Cardiac fibroblast (primary cell): Measurements from ENCODE around the gene FN3KRP.
A peak's percentile ranks its signal among the peaks of the same experiment; 100 is the strongest.
"Not testable (repeated sequence)": the region's sequence is repeated elsewhere in the genome, so short reads cannot be mapped to it uniquely, and the experiment has no call there.

Experiments
- DNase-seq, 2 donors: peaks; one replicate each; pipeline versions ENCODE4 v3.0.0 to v3.0.0-alpha.2; 2010; ENCODE audit warnings: low read depth in 2 of 2
- H3K4me3 ChIP-seq, 2 donors: replicated peaks in 1 of 2; 1 replicate in 1 of 2; 2 replicates in 1 of 2; pipeline ENCODE4 v1.5.1; 2011; ENCODE audit warnings: low read depth in 2 of 2, low read length in 2 of 2, mild to moderate bottlenecking in 2 of 2, moderate library complexity in 1 of 2
- TF ChIP-seq, protein P1 (sequence below): IDR thresholded peaks from one replicate; pipeline ENCODE4 v1.5.1; 2011; ENCODE audit warnings: low read depth, mild to moderate bottlenecking, low read length, inconsistent platforms

The FN3KRP gene

DNA sequence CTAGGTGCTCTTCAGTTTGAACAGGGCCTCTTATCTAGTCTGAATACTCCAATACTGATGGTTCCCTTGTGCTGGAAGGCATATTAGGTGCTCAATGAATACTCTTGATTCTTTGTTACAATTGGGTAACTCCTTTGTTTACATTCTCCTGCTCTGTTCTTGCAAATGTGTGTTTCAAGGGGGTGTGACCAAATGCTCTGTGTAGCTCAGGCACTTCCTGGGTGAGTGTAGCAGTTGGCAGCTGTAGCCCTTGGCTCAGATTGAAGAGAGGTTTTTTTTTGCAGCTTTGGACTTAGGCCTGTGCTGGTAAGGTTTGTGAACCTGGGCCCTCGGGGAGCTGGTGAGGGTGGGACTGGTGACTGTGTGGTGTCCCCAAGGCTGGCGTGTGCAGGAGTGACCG, 55.5 kb downstream of the FN3KRP start:
- no peak overlapping the region for H3K4me3 ChIP-seq
- DNase-seq, result peak; percentile 56 to 87
- TF ChIP-seq, protein P1, sequence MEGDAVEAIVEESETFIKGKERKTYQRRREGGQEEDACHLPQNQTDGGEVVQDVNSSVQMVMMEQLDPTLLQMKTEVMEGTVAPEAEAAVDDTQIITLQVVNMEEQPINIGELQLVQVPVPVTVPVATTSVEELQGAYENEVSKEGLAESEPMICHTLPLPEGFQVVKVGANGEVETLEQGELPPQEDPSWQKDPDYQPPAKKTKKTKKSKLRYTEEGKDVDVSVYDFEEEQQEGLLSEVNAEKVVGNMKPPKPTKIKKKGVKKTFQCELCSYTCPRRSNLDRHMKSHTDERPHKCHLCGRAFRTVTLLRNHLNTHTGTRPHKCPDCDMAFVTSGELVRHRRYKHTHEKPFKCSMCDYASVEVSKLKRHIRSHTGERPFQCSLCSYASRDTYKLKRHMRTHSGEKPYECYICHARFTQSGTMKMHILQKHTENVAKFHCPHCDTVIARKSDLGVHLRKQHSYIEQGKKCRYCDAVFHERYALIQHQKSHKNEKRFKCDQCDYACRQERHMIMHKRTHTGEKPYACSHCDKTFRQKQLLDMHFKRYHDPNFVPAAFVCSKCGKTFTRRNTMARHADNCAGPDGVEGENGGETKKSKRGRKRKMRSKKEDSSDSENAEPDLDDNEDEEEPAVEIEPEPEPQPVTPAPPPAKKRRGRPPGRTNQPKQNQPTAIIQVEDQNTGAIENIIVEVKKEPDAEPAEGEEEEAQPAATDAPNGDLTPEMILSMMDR, result no peak

DNA sequence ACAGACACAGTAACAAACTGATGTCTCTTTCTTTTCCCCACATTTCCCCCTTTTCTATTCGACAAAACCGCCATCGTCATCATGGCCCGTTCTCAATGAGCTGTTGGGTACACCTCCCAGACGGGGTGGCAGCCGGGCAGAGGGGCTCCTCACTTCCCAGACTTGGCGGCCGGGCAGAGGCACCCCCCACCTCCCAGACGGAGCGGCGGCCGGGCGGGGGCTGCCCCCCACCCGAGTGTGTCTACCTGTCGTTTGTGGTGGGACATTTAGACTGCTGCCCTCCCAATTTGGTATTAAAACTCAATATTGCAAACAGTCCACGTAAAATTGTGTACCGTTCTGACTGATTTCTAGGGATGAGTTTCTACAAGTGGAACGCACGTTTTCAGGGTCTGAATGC, 58.0 kb downstream of the FN3KRP start:
- not testable (repeated sequence) for DNase-seq, H3K4me3 ChIP-seq

DNA sequence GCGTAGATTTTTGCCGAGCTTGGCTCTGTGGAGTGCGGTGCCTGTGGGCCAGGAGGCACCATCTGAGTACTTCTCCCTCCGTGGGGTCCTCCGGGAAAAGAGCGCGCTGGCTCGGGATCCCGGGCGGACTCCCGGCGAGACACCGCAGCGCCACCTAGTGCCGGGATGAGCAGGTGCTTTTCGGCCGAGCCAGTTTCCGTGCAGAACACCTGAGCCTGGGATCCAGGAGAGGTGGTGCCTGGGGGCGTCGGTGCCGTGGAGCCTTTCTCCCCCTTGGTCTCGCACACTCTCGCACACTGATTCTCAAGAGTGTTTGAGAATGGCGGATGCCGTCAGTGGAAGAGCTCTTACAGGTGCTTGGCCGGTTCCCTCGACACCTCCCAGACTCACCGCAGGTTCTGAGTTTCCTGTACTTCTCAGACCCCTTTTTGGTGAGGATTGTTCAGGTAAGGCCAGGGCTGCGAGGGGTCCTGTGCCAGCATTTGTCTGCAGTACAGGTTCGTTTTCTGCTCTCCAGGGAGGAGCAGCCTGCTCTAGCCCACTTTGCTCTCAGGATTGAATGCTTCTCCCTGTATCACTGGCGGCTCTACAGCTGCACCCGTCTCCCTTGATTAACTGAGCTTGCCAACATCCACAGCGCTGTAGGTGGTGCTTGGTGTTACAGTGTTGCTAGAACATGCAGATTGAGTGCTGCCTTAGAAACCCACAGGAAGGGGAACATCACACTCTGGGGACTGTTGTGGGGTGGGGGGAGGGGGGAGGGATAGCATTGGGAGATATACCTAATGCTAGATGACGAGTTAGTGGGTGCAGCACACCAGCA, 58.7 kb downstream of the FN3KRP start:
- TF ChIP-seq, protein P1, result peak; percentile 94
- H3K4me3 ChIP-seq, result peak overlapping the region in 1 of 2 donors; percentile 21
- peak; percentile 49 to 52 for DNase-seq

DNA sequence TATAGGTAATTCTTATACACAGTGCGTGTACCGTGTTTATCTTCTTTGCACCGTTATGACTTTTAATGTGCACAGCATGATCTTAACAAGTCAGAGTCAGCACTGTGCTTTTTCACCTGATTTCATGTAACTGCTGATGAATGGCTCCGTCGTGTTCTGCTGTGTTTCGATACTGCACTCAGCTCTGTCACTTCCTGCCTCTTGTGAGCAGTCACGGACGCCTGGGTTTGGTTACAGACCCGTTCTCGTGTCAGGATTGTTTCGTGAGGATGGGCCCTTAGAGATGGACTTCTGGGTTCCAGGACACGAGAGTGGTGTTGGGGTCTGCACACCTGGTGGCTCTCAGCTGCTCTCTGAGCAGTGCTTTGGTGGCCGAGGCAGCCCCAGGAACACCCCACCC, 59.9 kb downstream of the FN3KRP start:
- no peak overlapping the region for H3K4me3 ChIP-seq
- TF ChIP-seq, protein P1, result no peak
- no peak for DNase-seq
